Measurements from ENCODE around the gene SCML2. TPM values are rescaled to one million over a fixed set of nuclear protein-coding genes. Genes with fewer than 3 reads are reported as not detected.

SCML2 gene
- total RNA-seq, 6 donors from 2014 or later: 0.15 to 0.89 (median 0.53) TPM; not detected in 2

DNA sequence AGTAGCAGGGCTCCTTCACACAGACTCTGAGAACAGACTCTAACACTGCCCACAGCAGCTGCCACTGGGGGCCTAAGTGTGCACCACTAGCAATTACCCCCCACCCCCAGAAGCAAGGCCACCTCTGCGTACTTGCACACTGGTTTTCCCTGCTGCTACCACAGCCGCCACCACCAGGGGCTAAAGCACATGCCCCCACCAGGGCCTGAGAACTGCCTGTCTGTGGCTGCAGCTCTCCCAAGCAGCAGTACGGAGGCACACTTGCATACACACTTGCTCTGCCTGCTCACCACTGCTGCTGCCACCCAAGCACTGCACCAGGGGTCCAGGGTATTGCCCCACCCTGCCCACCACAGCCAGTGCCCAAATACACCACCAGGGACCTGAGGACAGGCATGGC, 59.6 kb downstream of the SCML2 start:
- Histone ChIP-seq H3K4me3 (no peak overlapping the region), H3K9me3 (no peaks in the 10 kb centered on the region), H3K36me3 (no peaks in the 10 kb centered on the region), H3K27me3 (no peaks in the 10 kb centered on the region), H3K4me1 (no peaks in the 10 kb centered on the region), H3K27ac (no peak overlapping the region)
- ATAC-seq (ENCODE audit: low FRiP score in 2 of 2) (peak in 1 of 2 donors; percentile 43), DNase-seq (peak in 1 of 2 donors; percentile 19)
- TF ChIP-seq EP300 (IDR thresholded peaks at IDR 0.05) (no peak), POLR2AphosphoS5 (IDR thresholded peaks at IDR 0.05) (no peak), POLR2A (IDR thresholded peaks at IDR 0.05) (no peak)
- TF ChIP-seq, protein P1, sequence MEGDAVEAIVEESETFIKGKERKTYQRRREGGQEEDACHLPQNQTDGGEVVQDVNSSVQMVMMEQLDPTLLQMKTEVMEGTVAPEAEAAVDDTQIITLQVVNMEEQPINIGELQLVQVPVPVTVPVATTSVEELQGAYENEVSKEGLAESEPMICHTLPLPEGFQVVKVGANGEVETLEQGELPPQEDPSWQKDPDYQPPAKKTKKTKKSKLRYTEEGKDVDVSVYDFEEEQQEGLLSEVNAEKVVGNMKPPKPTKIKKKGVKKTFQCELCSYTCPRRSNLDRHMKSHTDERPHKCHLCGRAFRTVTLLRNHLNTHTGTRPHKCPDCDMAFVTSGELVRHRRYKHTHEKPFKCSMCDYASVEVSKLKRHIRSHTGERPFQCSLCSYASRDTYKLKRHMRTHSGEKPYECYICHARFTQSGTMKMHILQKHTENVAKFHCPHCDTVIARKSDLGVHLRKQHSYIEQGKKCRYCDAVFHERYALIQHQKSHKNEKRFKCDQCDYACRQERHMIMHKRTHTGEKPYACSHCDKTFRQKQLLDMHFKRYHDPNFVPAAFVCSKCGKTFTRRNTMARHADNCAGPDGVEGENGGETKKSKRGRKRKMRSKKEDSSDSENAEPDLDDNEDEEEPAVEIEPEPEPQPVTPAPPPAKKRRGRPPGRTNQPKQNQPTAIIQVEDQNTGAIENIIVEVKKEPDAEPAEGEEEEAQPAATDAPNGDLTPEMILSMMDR (IDR thresholded peaks at IDR 0.05): no peak
- 71% methylated on average over 2 of the region's 3 CpGs; no CpG with 5 or more reads in 1 of the 2 donors for WGBS, 2 donors

DNA sequence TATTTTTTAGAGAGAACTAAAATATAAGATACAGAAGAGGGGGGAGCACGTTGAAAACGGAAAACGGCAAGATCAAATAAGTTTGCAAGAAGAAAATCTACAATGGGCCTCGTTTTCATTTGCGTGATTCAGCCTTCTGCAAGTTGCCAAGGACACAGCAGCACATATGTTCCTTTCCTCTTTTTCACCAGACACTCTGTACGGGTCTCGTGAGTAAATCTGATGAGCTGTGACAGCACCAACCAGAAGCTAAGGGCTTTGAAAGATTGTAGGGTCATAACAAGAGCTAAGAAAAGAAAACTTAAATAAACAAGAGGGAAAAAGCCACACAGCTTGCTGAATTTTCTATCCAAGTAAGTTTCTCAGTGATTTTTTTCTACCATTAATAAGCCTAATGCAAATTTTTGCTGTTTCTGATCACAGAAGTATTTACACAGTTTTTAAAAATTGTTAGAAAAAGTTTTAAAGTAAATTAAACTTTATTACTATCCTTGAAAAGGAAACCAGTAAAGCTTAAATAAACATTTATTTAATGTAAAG, 63.4 kb downstream of the SCML2 start:
- 60 to 61% methylated on average over 7 of the region's 7 CpGs for WGBS, 2 donors
- no peak for ATAC-seq (ENCODE audit: low FRiP score in 2 of 2)

DNA sequence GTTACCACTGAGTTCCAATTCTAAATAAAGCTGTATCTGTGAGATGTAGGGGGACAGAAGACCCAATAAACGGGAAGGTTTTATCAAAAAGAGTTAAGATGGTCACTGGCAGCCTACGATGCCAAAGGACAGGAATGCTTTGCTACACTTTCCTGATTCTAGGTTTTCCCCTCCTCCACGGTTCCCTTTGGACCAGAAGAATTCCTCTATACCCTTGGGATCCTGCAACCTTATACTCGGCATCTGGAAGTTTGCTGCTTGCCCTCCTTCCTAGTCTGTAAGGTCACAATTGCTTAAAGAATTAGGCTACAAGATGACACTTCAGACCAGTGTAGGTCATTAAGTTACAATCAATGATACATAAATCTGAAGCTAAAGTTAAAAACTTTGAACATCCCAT, 64.3 kb downstream of the SCML2 start:
- no peak overlapping the region for H3K27ac ChIP-seq
- DNase-seq (no peak), ATAC-seq (ENCODE audit: low FRiP score in 2 of 2) (no peak)
- TF ChIP-seq EP300 (IDR thresholded peaks at IDR 0.05) (no peak), POLR2AphosphoS5 (IDR thresholded peaks at IDR 0.05) (no peak), POLR2A (IDR thresholded peaks at IDR 0.05) (no peak)
- TF ChIP-seq, protein P1 (IDR thresholded peaks at IDR 0.05): no peak
- no peaks in the 10 kb centered on the region for H3K9me3 ChIP-seq
- 51 to 69% methylated on average over 4 of the region's 4 CpGs for WGBS, 2 donors
- H3K4me3 ChIP-seq: no peak overlapping the region
- H3K27me3 ChIP-seq: no peaks in the 10 kb centered on the region
- no peaks in the 10 kb centered on the region for H3K4me1 ChIP-seq
- no peaks in the 10 kb centered on the region for H3K36me3 ChIP-seq

More for the DNA sequence above, 63.4 kb downstream of the SCML2 start:
- H3K27ac ChIP-seq: no peak overlapping the region
- TF ChIP-seq, protein P1 (IDR thresholded peaks at IDR 0.05): no peak
- TF ChIP-seq EP300 (IDR thresholded peaks at IDR 0.05) (no peak), POLR2A (IDR thresholded peaks at IDR 0.05) (no peak), POLR2AphosphoS5 (IDR thresholded peaks at IDR 0.05) (no peak)
- H3K4me3 ChIP-seq: no peak overlapping the region
- no peaks in the 10 kb centered on the region for H3K9me3 ChIP-seq
- H3K36me3 ChIP-seq: no peaks in the 10 kb centered on the region
- H3K27me3 ChIP-seq: no peaks in the 10 kb centered on the region
- DNase-seq: no peak
- no peaks in the 10 kb centered on the region for H3K4me1 ChIP-seq

DNA sequence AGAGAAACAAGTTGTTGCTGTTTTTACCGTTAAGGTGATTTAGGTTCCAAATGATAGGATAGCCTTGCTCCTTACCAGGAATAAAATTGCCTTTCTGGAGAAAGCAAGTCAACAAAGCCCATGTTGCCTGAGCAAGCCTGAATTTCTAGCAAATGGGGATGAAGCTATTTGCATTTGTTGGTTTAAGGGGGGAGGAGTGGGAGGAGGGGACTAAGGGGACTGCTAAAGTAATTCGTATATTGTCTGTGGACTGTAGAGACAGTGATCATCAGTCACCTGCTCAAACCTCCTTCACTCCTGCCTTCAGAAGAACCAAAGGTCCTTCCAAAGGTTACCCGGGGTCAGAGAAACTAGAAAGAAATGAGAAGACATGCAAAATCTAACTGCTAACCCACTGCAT, 65.8 kb downstream of the SCML2 start:
- ATAC-seq (ENCODE audit: low FRiP score in 2 of 2) (no peak), DNase-seq (no peak)
- no peak overlapping the region for H3K4me3 ChIP-seq
- no peak overlapping the region for H3K27ac ChIP-seq
- WGBS, 2 donors: 53 to 88% methylated on average over 3 of the region's 3 CpGs
- no peaks in the 10 kb centered on the region for H3K36me3 ChIP-seq
- no peak for TF ChIP-seq EP300 (IDR thresholded peaks at IDR 0.05)
- no peak for TF ChIP-seq POLR2AphosphoS5 (IDR thresholded peaks at IDR 0.05)
- TF ChIP-seq POLR2A (IDR thresholded peaks at IDR 0.05): no peak
- no peaks in the 10 kb centered on the region for H3K9me3 ChIP-seq
- no peaks in the 10 kb centered on the region for H3K4me1 ChIP-seq
- no peaks in the 10 kb centered on the region for H3K27me3 ChIP-seq

DNA sequence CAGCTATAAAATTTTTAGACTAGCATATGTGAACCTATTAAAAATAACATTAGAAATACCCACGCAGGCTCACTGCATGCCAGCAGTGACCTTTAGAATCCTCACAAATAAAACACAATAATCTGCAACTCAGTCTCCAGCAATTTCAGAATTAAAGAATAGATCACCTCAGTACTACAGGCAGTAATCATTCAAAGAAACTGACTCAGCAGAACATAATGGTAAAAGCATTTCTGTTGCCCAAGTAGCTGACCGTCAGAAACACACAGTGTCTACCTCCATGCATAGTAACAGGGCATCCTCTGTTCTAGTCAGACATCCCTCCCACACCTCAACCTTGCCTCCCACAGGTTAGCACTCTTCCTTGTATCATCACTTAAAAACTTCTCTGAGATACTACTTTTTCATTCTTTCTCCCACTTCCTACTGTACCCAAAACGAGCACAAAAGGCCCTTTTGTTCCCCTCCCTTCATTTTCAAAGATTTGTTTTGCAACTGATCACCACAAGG, 68.1 kb downstream of the SCML2 start:
- 67 to 69% methylated on average over 2 to 3 of the region's 3 CpGs for WGBS, 2 donors
- H3K9me3 ChIP-seq: no peaks in the 10 kb centered on the region
- ATAC-seq (ENCODE audit: low FRiP score in 2 of 2): no peak
- TF ChIP-seq, protein P1 (IDR thresholded peaks at IDR 0.05): no peak
- TF ChIP-seq EP300 (IDR thresholded peaks at IDR 0.05) (no peak), POLR2A (IDR thresholded peaks at IDR 0.05) (no peak), POLR2AphosphoS5 (IDR thresholded peaks at IDR 0.05) (no peak)
- H3K27ac ChIP-seq: no peak overlapping the region
- no peaks in the 10 kb centered on the region for H3K27me3 ChIP-seq
- no peak for DNase-seq
- no peaks in the 10 kb centered on the region for H3K4me1 ChIP-seq
- no peak overlapping the region for H3K4me3 ChIP-seq
- no peaks in the 10 kb centered on the region for H3K36me3 ChIP-seq
